ENCODE measurements around the gene REV3L.

REV3L gene

DNA sequence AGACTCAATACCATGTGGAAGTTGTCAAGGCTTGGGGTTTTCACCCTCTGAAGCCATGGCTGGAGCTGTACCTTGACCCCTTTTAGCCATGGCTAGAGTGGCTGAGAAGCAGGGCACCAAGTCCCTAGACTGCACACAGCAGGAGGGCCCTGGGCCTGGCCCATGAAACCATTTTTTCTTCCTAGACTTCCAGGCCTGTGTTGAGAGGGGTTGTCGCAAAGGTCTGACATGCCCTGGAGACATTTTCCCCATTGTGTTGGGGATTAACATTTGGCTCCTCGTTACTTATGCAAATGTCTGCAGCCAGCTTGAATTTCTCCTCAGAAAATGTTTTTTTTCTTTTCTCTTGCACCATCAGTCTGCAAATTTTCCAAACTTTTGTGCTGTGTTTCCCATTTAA lies 199.3 kb downstream of the REV3L start:
- no peak for DNase-seq (ENCODE audit: extremely low read depth, insufficient read length)
- H3K27me3 ChIP-seq (replicated peaks; ENCODE audit: control insufficient read depth, insufficient read depth, low read length): no peaks in the 10 kb centered on the region
- no peak overlapping the region for H3K4me3 ChIP-seq (replicated peaks; ENCODE audit: low read depth, low read length)
- peaks cover 4% of the 10 kb centered on the region for H3K36me3 ChIP-seq (ENCODE audit: control insufficient read depth, insufficient read depth, low read length)
- TF ChIP-seq, protein P1, sequence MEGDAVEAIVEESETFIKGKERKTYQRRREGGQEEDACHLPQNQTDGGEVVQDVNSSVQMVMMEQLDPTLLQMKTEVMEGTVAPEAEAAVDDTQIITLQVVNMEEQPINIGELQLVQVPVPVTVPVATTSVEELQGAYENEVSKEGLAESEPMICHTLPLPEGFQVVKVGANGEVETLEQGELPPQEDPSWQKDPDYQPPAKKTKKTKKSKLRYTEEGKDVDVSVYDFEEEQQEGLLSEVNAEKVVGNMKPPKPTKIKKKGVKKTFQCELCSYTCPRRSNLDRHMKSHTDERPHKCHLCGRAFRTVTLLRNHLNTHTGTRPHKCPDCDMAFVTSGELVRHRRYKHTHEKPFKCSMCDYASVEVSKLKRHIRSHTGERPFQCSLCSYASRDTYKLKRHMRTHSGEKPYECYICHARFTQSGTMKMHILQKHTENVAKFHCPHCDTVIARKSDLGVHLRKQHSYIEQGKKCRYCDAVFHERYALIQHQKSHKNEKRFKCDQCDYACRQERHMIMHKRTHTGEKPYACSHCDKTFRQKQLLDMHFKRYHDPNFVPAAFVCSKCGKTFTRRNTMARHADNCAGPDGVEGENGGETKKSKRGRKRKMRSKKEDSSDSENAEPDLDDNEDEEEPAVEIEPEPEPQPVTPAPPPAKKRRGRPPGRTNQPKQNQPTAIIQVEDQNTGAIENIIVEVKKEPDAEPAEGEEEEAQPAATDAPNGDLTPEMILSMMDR (IDR thresholded peaks at IDR 0.05; ENCODE audit: insufficient read depth, low read length, poor library complexity, severe bottlenecking): no peak

DNA sequence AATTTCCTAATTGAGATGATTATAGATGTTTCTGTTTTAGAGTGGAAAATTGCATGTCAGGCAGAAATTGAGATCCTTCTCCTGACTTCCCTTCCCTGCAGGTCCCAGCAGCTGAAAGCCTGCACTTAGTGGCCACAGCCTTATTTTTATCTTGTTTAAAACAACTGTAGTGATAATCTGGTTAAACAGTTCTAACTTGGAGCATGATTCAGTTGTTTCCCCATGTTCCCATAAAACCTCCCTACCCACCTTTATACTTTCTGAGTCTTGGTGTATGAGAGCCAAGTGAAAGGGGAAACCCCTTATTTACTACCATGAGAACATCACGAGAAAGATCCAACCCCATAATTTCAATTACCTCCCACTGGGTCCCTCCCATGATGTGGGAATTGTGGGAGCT lies 200.5 kb downstream of the REV3L start:
- TF ChIP-seq, protein P1 (IDR thresholded peaks at IDR 0.05; ENCODE audit: insufficient read depth, low read length, poor library complexity, severe bottlenecking): no peak
- Histone ChIP-seq H3K4me3 (replicated peaks; ENCODE audit: low read depth, low read length) (no peak overlapping the region), H3K36me3 (ENCODE audit: control insufficient read depth, insufficient read depth, low read length) (peaks cover 10% of the 10 kb centered on the region), H3K27me3 (replicated peaks; ENCODE audit: control insufficient read depth, insufficient read depth, low read length) (no peaks in the 10 kb centered on the region)
- DNase-seq (ENCODE audit: extremely low read depth, insufficient read length): no peak

GRCh38 chr6:111280445-111280955 lies 202.5 kb downstream of the REV3L start:
- Histone ChIP-seq H3K27me3 (replicated peaks; ENCODE audit: control insufficient read depth, insufficient read depth, low read length) (no peaks in the 10 kb centered on the region), H3K4me3 (replicated peaks; ENCODE audit: low read depth, low read length) (no peak overlapping the region), H3K36me3 (ENCODE audit: control insufficient read depth, insufficient read depth, low read length) (peaks cover 16% of the 10 kb centered on the region)
- TF ChIP-seq, protein P1 (IDR thresholded peaks at IDR 0.05; ENCODE audit: insufficient read depth, low read length, poor library complexity, severe bottlenecking): no peak
- DNase-seq (ENCODE audit: extremely low read depth, insufficient read length): no peak

- TF ChIP-seq, protein P1 (IDR thresholded peaks at IDR 0.05; ENCODE audit: insufficient read depth, low read length, poor library complexity, severe bottlenecking): no peak
- Histone ChIP-seq H3K27me3 (replicated peaks; ENCODE audit: control insufficient read depth, insufficient read depth, low read length) (no peaks in the 10 kb centered on the region), H3K36me3 (ENCODE audit: control insufficient read depth, insufficient read depth, low read length) (peaks cover 17% of the 10 kb centered on the region), H3K4me3 (replicated peaks; ENCODE audit: low read depth, low read length) (no peak overlapping the region)
- no peak for DNase-seq (ENCODE audit: extremely low read depth, insufficient read length)
Measured at GRCh38 chr6:111278731-111279130, 204.3 kb downstream of the REV3L start.

DNA sequence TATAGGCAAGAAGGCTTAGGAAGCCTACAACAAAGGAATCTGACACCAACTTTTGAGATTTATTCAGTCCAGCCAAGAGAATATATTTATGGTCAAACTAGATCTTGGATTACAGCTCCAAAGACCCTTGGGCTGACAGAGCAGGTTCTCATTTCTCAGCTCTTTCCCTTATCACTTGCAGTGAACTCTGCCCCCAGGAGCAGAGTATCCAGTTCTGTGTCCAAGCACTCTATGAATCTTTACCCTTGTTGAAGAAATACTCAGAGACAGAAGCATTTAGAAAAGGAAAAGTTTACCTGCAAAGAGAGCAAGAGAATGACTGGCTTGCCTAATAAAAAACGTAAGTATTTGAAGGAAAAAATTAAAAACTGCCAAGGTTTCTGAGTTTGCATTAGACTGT lies 205.2 kb downstream of the REV3L start:
- no peak overlapping the region for H3K4me3 ChIP-seq (replicated peaks; ENCODE audit: low read depth, low read length)
- TF ChIP-seq, protein P1 (IDR thresholded peaks at IDR 0.05; ENCODE audit: insufficient read depth, low read length, poor library complexity, severe bottlenecking): no peak
- DNase-seq (ENCODE audit: extremely low read depth, insufficient read length): no peak
- peaks cover 17% of the 10 kb centered on the region for H3K36me3 ChIP-seq (ENCODE audit: control insufficient read depth, insufficient read depth, low read length)
- no peaks in the 10 kb centered on the region for H3K27me3 ChIP-seq (replicated peaks; ENCODE audit: control insufficient read depth, insufficient read depth, low read length)

- DNase-seq (ENCODE audit: extremely low read depth, insufficient read length): no peak
- TF ChIP-seq, protein P1 (IDR thresholded peaks at IDR 0.05; ENCODE audit: insufficient read depth, low read length, poor library complexity, severe bottlenecking): no peak
- Histone ChIP-seq H3K4me3 (replicated peaks; ENCODE audit: low read depth, low read length) (no peak overlapping the region), H3K36me3 (ENCODE audit: control insufficient read depth, insufficient read depth, low read length) (peaks cover 17% of the 10 kb centered on the region), H3K27me3 (replicated peaks; ENCODE audit: control insufficient read depth, insufficient read depth, low read length) (no peaks in the 10 kb centered on the region)
Measured at GRCh38 chr6:111276736-111277135, 206.3 kb downstream of the REV3L start.
